ENCODE measurements around the gene ZNF414.

DNA sequence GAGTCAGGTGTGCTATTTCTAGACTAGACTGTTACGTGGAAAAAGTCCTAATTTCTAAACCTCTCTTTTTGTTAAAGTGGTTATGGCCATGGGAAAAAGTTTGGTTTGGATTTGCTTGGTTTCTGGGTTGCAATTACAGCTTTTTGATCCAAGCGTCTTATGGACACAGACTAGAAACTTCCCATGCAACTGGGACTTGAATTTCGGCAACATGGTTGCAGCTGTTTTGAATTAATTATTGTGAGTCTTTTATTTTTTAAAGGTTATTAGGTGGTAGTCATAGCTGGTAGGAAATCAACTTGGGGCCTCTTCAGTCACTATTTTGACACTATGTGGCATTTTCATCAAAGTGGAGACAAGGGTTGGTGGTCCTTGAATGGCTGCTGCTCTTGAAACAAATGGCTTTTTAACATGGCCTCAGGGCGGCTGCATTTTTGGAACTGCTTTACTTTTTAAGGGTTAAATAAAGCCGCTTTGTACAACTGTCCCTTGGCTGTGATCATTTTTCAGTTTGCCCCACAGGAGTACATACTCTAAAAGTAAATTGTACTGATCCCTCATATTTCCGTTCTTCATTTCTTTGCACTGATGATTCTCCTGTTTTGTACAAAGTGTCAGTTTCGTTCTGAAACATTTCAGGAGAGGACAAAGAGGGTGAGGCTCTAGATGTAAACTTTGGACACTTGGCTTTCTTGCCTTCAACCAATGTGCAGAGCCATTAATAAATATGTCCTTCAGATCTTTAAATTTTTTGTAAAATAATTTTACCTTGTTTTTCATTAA lies 53.3 kb downstream of the ZNF414 start:
- TF ChIP-seq, protein P1, sequence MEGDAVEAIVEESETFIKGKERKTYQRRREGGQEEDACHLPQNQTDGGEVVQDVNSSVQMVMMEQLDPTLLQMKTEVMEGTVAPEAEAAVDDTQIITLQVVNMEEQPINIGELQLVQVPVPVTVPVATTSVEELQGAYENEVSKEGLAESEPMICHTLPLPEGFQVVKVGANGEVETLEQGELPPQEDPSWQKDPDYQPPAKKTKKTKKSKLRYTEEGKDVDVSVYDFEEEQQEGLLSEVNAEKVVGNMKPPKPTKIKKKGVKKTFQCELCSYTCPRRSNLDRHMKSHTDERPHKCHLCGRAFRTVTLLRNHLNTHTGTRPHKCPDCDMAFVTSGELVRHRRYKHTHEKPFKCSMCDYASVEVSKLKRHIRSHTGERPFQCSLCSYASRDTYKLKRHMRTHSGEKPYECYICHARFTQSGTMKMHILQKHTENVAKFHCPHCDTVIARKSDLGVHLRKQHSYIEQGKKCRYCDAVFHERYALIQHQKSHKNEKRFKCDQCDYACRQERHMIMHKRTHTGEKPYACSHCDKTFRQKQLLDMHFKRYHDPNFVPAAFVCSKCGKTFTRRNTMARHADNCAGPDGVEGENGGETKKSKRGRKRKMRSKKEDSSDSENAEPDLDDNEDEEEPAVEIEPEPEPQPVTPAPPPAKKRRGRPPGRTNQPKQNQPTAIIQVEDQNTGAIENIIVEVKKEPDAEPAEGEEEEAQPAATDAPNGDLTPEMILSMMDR (IDR thresholded peaks at IDR 0.05; ENCODE audit: poor library complexity): no peak
- TF ChIP-seq EZH2 (IDR thresholded peaks at IDR 0.05; ENCODE audit: borderline replicate concordance) (no peak), EZH2phosphoT487 (IDR thresholded peaks at IDR 0.05; ENCODE audit: low read depth, severe bottlenecking, unreplicated experiment) (no peak)

All from hepatocyte (in vitro differentiated cells).